Trophoblast cell (in vitro differentiated cells and primary cell): ENCODE measurements around the gene ANXA2R.

Source experiments
- DNase-seq, 2 donors: peaks; one replicate each; pipeline ENCODE4 v3.0.0-alpha.2; 2016
- H2AFZ ChIP-seq: 2 replicates; pipeline ENCODE4 v1.6.1; 2013; ENCODE audit warnings: low read length, moderate library complexity, mild to moderate bottlenecking; ENCODE audit not compliant: insufficient read depth, poor library complexity
- H2AK5ac ChIP-seq: 2 replicates; pipeline ENCODE4 v1.6.1; 2013; ENCODE audit warnings: mild to moderate bottlenecking, low read length
- H2BK120ac ChIP-seq: 2 replicates; pipeline ENCODE4 v1.6.1; 2013; ENCODE audit warnings: low read length, mild to moderate bottlenecking, moderate library complexity; ENCODE audit not compliant: insufficient read depth, poor library complexity
- H2BK12ac ChIP-seq: 2 replicates; pipeline ENCODE4 v1.6.1; 2013; ENCODE audit warnings: mild to moderate bottlenecking, low read length, moderate library complexity
- H2BK5ac ChIP-seq: 2 replicates; pipeline ENCODE4 v1.6.1; 2013; ENCODE audit warnings: low read length, low read depth, moderate library complexity, mild to moderate bottlenecking; ENCODE audit not compliant: poor library complexity
- H3K14ac ChIP-seq: 2 replicates; pipeline ENCODE4 v1.6.1; 2013; ENCODE audit warnings: mild to moderate bottlenecking, low read length
- H3K18ac ChIP-seq: 2 replicates; pipeline ENCODE4 v1.6.1; 2013; ENCODE audit warnings: mild to moderate bottlenecking, low read length
- H3K23ac ChIP-seq: 2 replicates; pipeline ENCODE4 v1.6.1; 2013; ENCODE audit warnings: low read length
- H3K27ac ChIP-seq: 2 replicates; pipeline ENCODE4 v1.5.1; 2013; ENCODE audit warnings: low read depth, mild to moderate bottlenecking, inconsistent platforms, low read length, moderate library complexity
- H3K27me3 ChIP-seq: 2 replicates; pipeline ENCODE4 v1.6.1; 2013; ENCODE audit warnings: inconsistent platforms, mild to moderate bottlenecking, low read length, moderate library complexity; ENCODE audit not compliant: insufficient read depth
- H3K36me3 ChIP-seq, 2 experiments: 1 replicate in 1 of 2; 2 replicates in 1 of 2; pipeline ENCODE4 v1.6.1; 2013; ENCODE audit warnings: low read length in 2 of 2, mild to moderate bottlenecking in 2 of 2, moderate library complexity in 1 of 2; ENCODE audit not compliant: insufficient read depth in 2 of 2, control insufficient read depth in 1 of 2
- H3K4ac ChIP-seq: 2 replicates; pipeline ENCODE4 v1.6.1; 2013; ENCODE audit warnings: low read depth, mild to moderate bottlenecking, low read length, moderate library complexity
- H3K4me1 ChIP-seq, 2 experiments: 1 replicate in 1 of 2; 2 replicates in 1 of 2; pipeline ENCODE4 v1.6.1; 2013; ENCODE audit warnings: low read length in 2 of 2, mild to moderate bottlenecking in 2 of 2, moderate library complexity in 1 of 2; ENCODE audit not compliant: insufficient read depth in 2 of 2, control insufficient read depth in 1 of 2
- H3K4me2 ChIP-seq: 2 replicates; pipeline ENCODE4 v1.6.1; 2013; ENCODE audit warnings: inconsistent platforms, mild to moderate bottlenecking, low read length, moderate library complexity
- H3K4me3 ChIP-seq: 2 replicates; pipeline ENCODE4 v1.5.1; 2013; ENCODE audit warnings: mild to moderate bottlenecking, low read depth, low read length, inconsistent platforms
- H3K79me1 ChIP-seq: one replicate; pipeline ENCODE4 v1.6.1; 2013; ENCODE audit warnings: low read length
- H3K79me2 ChIP-seq: 2 replicates; pipeline ENCODE4 v1.6.1; 2013; ENCODE audit warnings: low read length, mild to moderate bottlenecking; ENCODE audit not compliant: control insufficient read depth, insufficient read depth, poor library complexity
- H3K9ac ChIP-seq: 2 replicates; pipeline ENCODE4 v1.6.1; 2013; ENCODE audit warnings: mild to moderate bottlenecking, low read length
- H3K9me3 ChIP-seq: 2 replicates; pipeline ENCODE4 v1.6.1; 2013; ENCODE audit warnings: low read depth, mild to moderate bottlenecking, control low read depth, inconsistent platforms, low read length; ENCODE audit not compliant: insufficient read depth
- H4K12ac ChIP-seq: 2 replicates; pipeline ENCODE4 v1.6.1; 2013; ENCODE audit warnings: low read depth, mild to moderate bottlenecking, low read length, moderate library complexity
- H4K8ac ChIP-seq: 2 replicates; pipeline ENCODE4 v1.6.1; 2013; ENCODE audit warnings: low read depth, mild to moderate bottlenecking, low read length, moderate library complexity
- H4K91ac ChIP-seq: one replicate; pipeline ENCODE4 v1.6.1; 2013; ENCODE audit warnings: low read depth, mild to moderate bottlenecking, low read length, moderate library complexity
- WGBS: extraction: QIAGEN DNeasy Blood & Tissue Kit; methylation state at CpG from one replicate; pipeline ENCODE4 v1.1.7; 2013; ENCODE audit warnings: missing lambda C conversion rate; ENCODE audit not compliant: insufficient read length, insufficient coverage; ENCODE audit errors: extremely low coverage; 5-methylcytosine and 5-hydroxymethylcytosine counted together

Gene ANXA2R

GRCh38 chr5:43000111-43000840 is 39.8 kb downstream of the ANXA2R start:
- no peak overlapping the region for H2BK5ac ChIP-seq
- H3K36me3 ChIP-seq, result no peaks in the 10 kb centered on the region
- H2BK12ac ChIP-seq, result no peak overlapping the region
- no peak overlapping the region for H4K8ac ChIP-seq
- H3K79me1 ChIP-seq, result no peaks in the 10 kb centered on the region
- peak; percentile 71 to 78 for DNase-seq
- H3K18ac ChIP-seq, result no peak overlapping the region
- no peak overlapping the region for H3K4ac ChIP-seq
- no peaks in the 10 kb centered on the region for H3K79me2 ChIP-seq
- H3K14ac ChIP-seq, result no peak overlapping the region
- WGBS, result no CpG with 5 or more reads among the region's 40 CpGs
- H2AFZ ChIP-seq, result peak overlapping the region; percentile 43
- H2AK5ac ChIP-seq, result no peak overlapping the region
- no peak overlapping the region for H3K4me3 ChIP-seq
- peaks cover 17% of the 10 kb centered on the region for H3K27me3 ChIP-seq
- no peak overlapping the region for H2BK120ac ChIP-seq
- H4K91ac ChIP-seq, result no peak overlapping the region
- no peak overlapping the region for H3K27ac ChIP-seq
- H3K4me2 ChIP-seq, result peak overlapping the region; percentile 61
- no peak overlapping the region for H3K9ac ChIP-seq
- H3K23ac ChIP-seq, result no peak overlapping the region
- H3K9me3 ChIP-seq, result no peaks in the 10 kb centered on the region
- peaks cover 0 to 3% of the 10 kb centered on the region in 2 experiments for H3K4me1 ChIP-seq
- no peak overlapping the region for H4K12ac ChIP-seq

GRCh38 chr5:42995360-42995751 is 44.8 kb downstream of the ANXA2R start:
- WGBS, result no CpG with 5 or more reads among the region's 10 CpGs
- Histone ChIP-seq H3K27ac (no peak overlapping the region), H3K79me1 (no peaks in the 10 kb centered on the region), H3K27me3 (peaks cover 45% of the 10 kb centered on the region), H3K4me3 (no peak overlapping the region), H3K36me3 (no peaks in the 10 kb centered on the region), H3K4me2 (no peak overlapping the region), H3K79me2 (no peaks in the 10 kb centered on the region), H4K8ac (no peak overlapping the region), H3K9me3 (peaks cover 15% of the 10 kb centered on the region), H4K12ac (no peak overlapping the region), H3K18ac (no peak overlapping the region), H2AFZ (no peak overlapping the region), H2BK12ac (no peak overlapping the region), H3K9ac (no peak overlapping the region), H3K4me1 (peaks cover 0 to 3% of the 10 kb centered on the region in 2 experiments), H3K14ac (no peak overlapping the region), H2BK5ac (no peak overlapping the region), H2AK5ac (no peak overlapping the region), H2BK120ac (no peak overlapping the region), H4K91ac (no peak overlapping the region), H3K4ac (no peak overlapping the region), H3K23ac (peak overlapping the region; percentile 64)
- no peak for DNase-seq

DNA sequence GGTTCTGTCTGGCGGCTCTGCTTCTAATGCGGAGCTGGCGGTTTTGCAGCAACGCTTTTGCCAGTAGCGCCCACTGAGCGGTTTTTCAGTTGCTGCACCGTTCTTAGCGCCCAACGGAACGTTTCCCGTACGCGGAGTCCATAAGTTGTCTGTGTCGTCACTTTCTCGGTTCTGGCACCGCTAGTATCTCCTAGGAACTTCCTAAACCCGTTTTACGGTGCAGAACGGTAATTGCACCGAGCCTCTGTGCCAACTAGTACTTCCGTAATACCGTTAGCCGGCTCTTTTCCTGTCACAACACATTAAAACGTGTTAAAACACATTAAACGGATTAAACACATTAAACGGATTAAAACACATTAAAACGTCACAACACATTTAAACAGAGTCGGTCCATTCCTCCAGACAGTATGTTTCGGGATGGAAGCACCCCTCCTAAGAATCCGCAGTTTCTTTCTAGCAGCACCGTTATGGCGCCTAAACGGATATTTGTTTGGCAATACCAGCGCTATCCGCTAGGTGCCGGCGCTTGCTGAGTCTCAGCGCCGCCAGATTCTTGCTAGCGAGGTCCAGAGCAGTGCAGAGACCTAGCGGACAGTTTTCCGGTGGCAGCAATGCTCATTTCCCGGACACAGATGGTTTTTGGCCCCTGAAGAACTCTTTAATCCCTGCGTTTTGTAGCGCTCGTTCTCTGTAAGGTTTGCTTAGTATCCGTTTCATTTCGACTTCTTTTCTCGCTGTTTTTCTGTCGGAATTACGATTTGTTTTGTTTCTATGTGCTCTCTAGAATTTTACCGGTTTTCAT is 45.4 kb downstream of the ANXA2R start:
- no peak overlapping the region for H4K12ac ChIP-seq
- no peaks in the 10 kb centered on the region for H3K79me1 ChIP-seq
- peak; percentile 95 to 99 for DNase-seq
- H3K23ac ChIP-seq, result no peak overlapping the region
- H2BK5ac ChIP-seq, result no peak overlapping the region
- no peak overlapping the region for H3K18ac ChIP-seq
- no peak overlapping the region for H2BK12ac ChIP-seq
- H3K4me2 ChIP-seq, result peak overlapping the region; percentile 8
- peaks cover 15% of the 10 kb centered on the region for H3K9me3 ChIP-seq
- no peak overlapping the region for H2BK120ac ChIP-seq
- H3K27ac ChIP-seq, result no peak overlapping the region
- no peak overlapping the region for H4K8ac ChIP-seq
- H3K4ac ChIP-seq, result no peak overlapping the region
- H3K4me1 ChIP-seq, result no peaks in the 10 kb centered on the region
- H2AFZ ChIP-seq, result no peak overlapping the region
- H3K27me3 ChIP-seq, result peaks cover 40% of the 10 kb centered on the region
- WGBS, result no CpG with 5 or more reads among the region's 52 CpGs
- H2AK5ac ChIP-seq, result no peak overlapping the region
- H3K36me3 ChIP-seq, result no peaks in the 10 kb centered on the region
- H4K91ac ChIP-seq, result no peak overlapping the region
- no peak overlapping the region for H3K14ac ChIP-seq
- no peak overlapping the region for H3K9ac ChIP-seq
- no peak overlapping the region for H3K4me3 ChIP-seq
- no peaks in the 10 kb centered on the region for H3K79me2 ChIP-seq

DNA sequence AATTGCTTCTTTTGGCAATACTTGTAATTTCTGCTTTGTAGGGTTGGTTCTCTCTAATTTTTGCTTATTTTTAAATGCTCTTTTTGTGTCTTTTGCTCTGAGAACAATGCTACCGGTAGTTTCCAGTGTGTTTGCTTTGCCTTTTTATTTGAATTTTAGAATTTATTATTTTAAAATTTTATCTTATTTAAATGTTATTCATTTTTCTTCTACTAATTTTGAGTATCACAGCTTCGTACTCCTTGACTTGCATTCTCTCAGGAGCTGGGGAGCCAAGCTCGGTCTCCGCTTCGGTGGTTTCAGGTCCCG is 45.9 kb downstream of the ANXA2R start:
- Histone ChIP-seq H3K9ac (no peak overlapping the region), H2BK120ac (no peak overlapping the region), H3K79me2 (no peaks in the 10 kb centered on the region), H2AK5ac (no peak overlapping the region), H4K8ac (no peak overlapping the region), H3K23ac (no peak overlapping the region), H3K9me3 (peaks cover 15% of the 10 kb centered on the region), H2BK5ac (no peak overlapping the region), H3K79me1 (no peaks in the 10 kb centered on the region), H3K14ac (no peak overlapping the region), H3K36me3 (no peaks in the 10 kb centered on the region), H3K18ac (no peak overlapping the region), H4K12ac (no peak overlapping the region), H3K4me3 (no peak overlapping the region), H3K4me2 (peak overlapping the region; percentile 8), H4K91ac (no peak overlapping the region), H2AFZ (no peak overlapping the region), H3K4ac (no peak overlapping the region), H2BK12ac (no peak overlapping the region), H3K27ac (no peak overlapping the region), H3K27me3 (peaks cover 38% of the 10 kb centered on the region), H3K4me1 (no peaks in the 10 kb centered on the region)
- no peak for DNase-seq
- no CpG with 5 or more reads among the region's 6 CpGs for WGBS
